Trophoblast cell (in vitro differentiated cells and primary cell): ENCODE data around the gene MEX3A.

ENCODE experiments used
- DNase-seq, 2 donors: peaks; one replicate each; pipeline ENCODE4 v3.0.0-alpha.2; 2016
- H2AFZ ChIP-seq: 2 replicates; pipeline ENCODE4 v1.6.1; 2013; ENCODE audit warnings: low read length, moderate library complexity, mild to moderate bottlenecking; ENCODE audit not compliant: insufficient read depth, poor library complexity
- H2AK5ac ChIP-seq: 2 replicates; pipeline ENCODE4 v1.6.1; 2013; ENCODE audit warnings: mild to moderate bottlenecking, low read length
- H2BK120ac ChIP-seq: 2 replicates; pipeline ENCODE4 v1.6.1; 2013; ENCODE audit warnings: low read length, mild to moderate bottlenecking, moderate library complexity; ENCODE audit not compliant: insufficient read depth, poor library complexity
- H2BK12ac ChIP-seq: 2 replicates; pipeline ENCODE4 v1.6.1; 2013; ENCODE audit warnings: mild to moderate bottlenecking, low read length, moderate library complexity
- H2BK5ac ChIP-seq: 2 replicates; pipeline ENCODE4 v1.6.1; 2013; ENCODE audit warnings: low read length, low read depth, moderate library complexity, mild to moderate bottlenecking; ENCODE audit not compliant: poor library complexity
- H3K14ac ChIP-seq: 2 replicates; pipeline ENCODE4 v1.6.1; 2013; ENCODE audit warnings: mild to moderate bottlenecking, low read length
- H3K18ac ChIP-seq: 2 replicates; pipeline ENCODE4 v1.6.1; 2013; ENCODE audit warnings: mild to moderate bottlenecking, low read length
- H3K23ac ChIP-seq: 2 replicates; pipeline ENCODE4 v1.6.1; 2013; ENCODE audit warnings: low read length
- H3K27ac ChIP-seq: 2 replicates; pipeline ENCODE4 v1.5.1; 2013; ENCODE audit warnings: low read depth, mild to moderate bottlenecking, inconsistent platforms, low read length, moderate library complexity
- H3K27me3 ChIP-seq: 2 replicates; pipeline ENCODE4 v1.6.1; 2013; ENCODE audit warnings: inconsistent platforms, mild to moderate bottlenecking, low read length, moderate library complexity; ENCODE audit not compliant: insufficient read depth
- H3K36me3 ChIP-seq, 2 experiments: 1 replicate in 1 of 2; 2 replicates in 1 of 2; pipeline ENCODE4 v1.6.1; 2013; ENCODE audit warnings: low read length in 2 of 2, mild to moderate bottlenecking in 2 of 2, moderate library complexity in 1 of 2; ENCODE audit not compliant: insufficient read depth in 2 of 2, control insufficient read depth in 1 of 2
- H3K4ac ChIP-seq: 2 replicates; pipeline ENCODE4 v1.6.1; 2013; ENCODE audit warnings: low read depth, mild to moderate bottlenecking, low read length, moderate library complexity
- H3K4me1 ChIP-seq, 2 experiments: 1 replicate in 1 of 2; 2 replicates in 1 of 2; pipeline ENCODE4 v1.6.1; 2013; ENCODE audit warnings: low read length in 2 of 2, mild to moderate bottlenecking in 2 of 2, moderate library complexity in 1 of 2; ENCODE audit not compliant: insufficient read depth in 2 of 2, control insufficient read depth in 1 of 2
- H3K4me2 ChIP-seq: 2 replicates; pipeline ENCODE4 v1.6.1; 2013; ENCODE audit warnings: inconsistent platforms, mild to moderate bottlenecking, low read length, moderate library complexity
- H3K4me3 ChIP-seq: 2 replicates; pipeline ENCODE4 v1.5.1; 2013; ENCODE audit warnings: mild to moderate bottlenecking, low read depth, low read length, inconsistent platforms
- H3K79me1 ChIP-seq: one replicate; pipeline ENCODE4 v1.6.1; 2013; ENCODE audit warnings: low read length
- H3K79me2 ChIP-seq: 2 replicates; pipeline ENCODE4 v1.6.1; 2013; ENCODE audit warnings: low read length, mild to moderate bottlenecking; ENCODE audit not compliant: control insufficient read depth, insufficient read depth, poor library complexity
- H3K9ac ChIP-seq: 2 replicates; pipeline ENCODE4 v1.6.1; 2013; ENCODE audit warnings: mild to moderate bottlenecking, low read length
- H3K9me3 ChIP-seq: 2 replicates; pipeline ENCODE4 v1.6.1; 2013; ENCODE audit warnings: low read depth, mild to moderate bottlenecking, control low read depth, inconsistent platforms, low read length; ENCODE audit not compliant: insufficient read depth
- H4K12ac ChIP-seq: 2 replicates; pipeline ENCODE4 v1.6.1; 2013; ENCODE audit warnings: low read depth, mild to moderate bottlenecking, low read length, moderate library complexity
- H4K8ac ChIP-seq: 2 replicates; pipeline ENCODE4 v1.6.1; 2013; ENCODE audit warnings: low read depth, mild to moderate bottlenecking, low read length, moderate library complexity
- H4K91ac ChIP-seq: one replicate; pipeline ENCODE4 v1.6.1; 2013; ENCODE audit warnings: low read depth, mild to moderate bottlenecking, low read length, moderate library complexity
- WGBS: extraction: QIAGEN DNeasy Blood & Tissue Kit; methylation state at CpG from one replicate; pipeline ENCODE4 v1.1.7; 2013; ENCODE audit warnings: missing lambda C conversion rate; ENCODE audit not compliant: insufficient read length, insufficient coverage; ENCODE audit errors: extremely low coverage; 5-methylcytosine and 5-hydroxymethylcytosine counted together

MEX3A gene

DNA sequence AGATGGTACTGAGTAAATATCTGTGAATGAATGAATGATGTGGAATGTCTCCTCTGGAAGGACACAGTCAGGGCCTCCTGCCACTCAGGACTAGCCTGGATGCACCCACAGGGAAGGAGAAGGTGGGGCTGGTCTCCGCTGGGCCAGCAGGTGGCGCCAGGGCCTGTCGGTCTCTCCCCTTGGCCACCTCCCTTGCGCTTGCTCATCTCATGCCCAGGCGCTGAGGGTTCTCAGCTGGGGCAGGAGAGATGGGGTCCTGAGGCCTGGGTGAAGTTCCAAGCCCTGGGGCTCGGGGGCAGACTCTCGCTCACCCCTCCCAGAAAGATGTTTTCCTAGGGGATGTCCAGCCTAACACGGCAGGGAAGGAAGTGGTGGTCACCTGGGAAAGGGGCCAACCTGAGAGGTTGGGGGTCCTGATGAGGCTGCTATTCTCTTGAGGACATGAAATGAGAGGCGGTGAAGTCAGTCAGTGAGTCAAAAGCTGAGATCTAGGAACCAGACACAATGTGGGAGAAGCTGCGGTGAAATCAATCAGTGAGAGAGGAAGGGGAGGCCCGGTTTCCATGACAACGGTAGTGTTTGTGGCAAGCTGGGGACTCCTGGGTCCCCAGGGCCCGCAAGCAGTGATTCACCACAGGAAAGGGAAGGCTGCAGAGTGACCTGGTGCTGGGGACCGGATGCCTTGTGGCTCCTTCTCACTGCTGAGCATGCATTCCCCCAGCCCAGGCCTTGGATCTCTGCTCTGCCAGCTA lies 14.6 kb upstream of the MEX3A start:
- H3K79me2 ChIP-seq = peaks cover 5% of the 10 kb centered on the region
- peak overlapping the region; percentile 19 for H3K27ac ChIP-seq
- peak overlapping the region; percentile 33 for H3K14ac ChIP-seq
- H2BK12ac ChIP-seq = peak overlapping the region; percentile 9
- peak overlapping the region; percentile 12 for H2AFZ ChIP-seq
- H2AK5ac ChIP-seq = peak overlapping the region; percentile 72
- H3K27me3 ChIP-seq = no peaks in the 10 kb centered on the region
- H3K9ac ChIP-seq = no peak overlapping the region
- H2BK120ac ChIP-seq = peak overlapping the region; percentile 57
- peak overlapping the region; percentile 50 for H3K4ac ChIP-seq
- peak overlapping the region; percentile 40 for H3K18ac ChIP-seq
- no peak overlapping the region for H3K4me2 ChIP-seq
- H2BK5ac ChIP-seq = peak overlapping the region; percentile 75
- H3K36me3 ChIP-seq = peaks cover 26 to 33% of the 10 kb centered on the region in 2 experiments
- H4K8ac ChIP-seq = peak overlapping the region; percentile 24
- H3K23ac ChIP-seq = no peak overlapping the region
- H4K91ac ChIP-seq = peak overlapping the region; percentile 79
- H3K79me1 ChIP-seq = peaks cover 6% of the 10 kb centered on the region
- H3K9me3 ChIP-seq = no peaks in the 10 kb centered on the region
- DNase-seq = peak; percentile 83 to 91
- no peak overlapping the region for H3K4me3 ChIP-seq
- peak overlapping the region; percentile 23 for H4K12ac ChIP-seq
- WGBS = no CpG with 5 or more reads among the region's 14 CpGs
- peaks cover 20 to 26% of the 10 kb centered on the region in 2 experiments for H3K4me1 ChIP-seq

DNA sequence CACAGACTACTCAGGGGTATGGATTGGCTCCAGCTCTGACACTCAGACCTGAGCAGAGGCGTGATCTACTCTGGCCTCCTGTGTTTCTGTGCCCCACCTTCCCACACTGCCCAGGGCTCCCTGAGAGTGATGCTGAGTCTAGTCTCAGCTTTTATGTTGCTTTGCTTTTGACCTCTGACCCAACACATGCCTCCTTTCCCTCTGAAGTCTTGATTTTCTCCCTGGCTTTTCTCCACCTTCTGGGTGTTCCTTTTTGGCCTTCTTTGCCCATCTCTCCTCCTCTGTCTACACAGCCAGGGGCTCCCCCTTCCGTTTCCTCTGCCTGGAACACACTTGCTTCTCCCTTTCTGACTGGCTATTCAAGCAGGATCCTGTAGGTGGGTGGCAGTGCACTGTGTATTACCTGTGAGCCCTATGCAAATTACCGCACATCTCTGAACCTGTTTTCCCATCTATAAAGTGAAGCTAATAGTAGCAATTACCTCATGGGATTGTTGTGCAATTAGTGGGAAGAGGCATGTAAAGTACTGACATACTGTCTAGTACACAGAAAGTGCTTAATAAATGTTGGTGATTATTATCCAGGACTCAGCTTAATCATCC lies 13.7 kb upstream of the MEX3A start:
- no peak overlapping the region for H3K23ac ChIP-seq
- peaks cover 20 to 23% of the 10 kb centered on the region in 2 experiments for H3K4me1 ChIP-seq
- peaks cover 5% of the 10 kb centered on the region for H3K79me2 ChIP-seq
- H3K9ac ChIP-seq = no peak overlapping the region
- H3K4me3 ChIP-seq = no peak overlapping the region
- H2BK120ac ChIP-seq = no peak overlapping the region
- no peak overlapping the region for H3K18ac ChIP-seq
- H3K9me3 ChIP-seq = no peaks in the 10 kb centered on the region
- no peak overlapping the region for H2AK5ac ChIP-seq
- no peak for DNase-seq
- H2AFZ ChIP-seq = no peak overlapping the region
- H4K8ac ChIP-seq = no peak overlapping the region
- no peak overlapping the region for H2BK12ac ChIP-seq
- peaks cover 27 to 36% of the 10 kb centered on the region in 2 experiments for H3K36me3 ChIP-seq
- WGBS = no CpG with 5 or more reads among the region's 3 CpGs
- H3K4ac ChIP-seq = no peak overlapping the region
- H3K4me2 ChIP-seq = no peak overlapping the region
- H2BK5ac ChIP-seq = no peak overlapping the region
- H3K14ac ChIP-seq = no peak overlapping the region
- no peaks in the 10 kb centered on the region for H3K27me3 ChIP-seq
- H3K27ac ChIP-seq = peak overlapping the region; percentile 24
- no peak overlapping the region for H4K12ac ChIP-seq
- H4K91ac ChIP-seq = no peak overlapping the region
- H3K79me1 ChIP-seq = peaks cover 6% of the 10 kb centered on the region

DNA sequence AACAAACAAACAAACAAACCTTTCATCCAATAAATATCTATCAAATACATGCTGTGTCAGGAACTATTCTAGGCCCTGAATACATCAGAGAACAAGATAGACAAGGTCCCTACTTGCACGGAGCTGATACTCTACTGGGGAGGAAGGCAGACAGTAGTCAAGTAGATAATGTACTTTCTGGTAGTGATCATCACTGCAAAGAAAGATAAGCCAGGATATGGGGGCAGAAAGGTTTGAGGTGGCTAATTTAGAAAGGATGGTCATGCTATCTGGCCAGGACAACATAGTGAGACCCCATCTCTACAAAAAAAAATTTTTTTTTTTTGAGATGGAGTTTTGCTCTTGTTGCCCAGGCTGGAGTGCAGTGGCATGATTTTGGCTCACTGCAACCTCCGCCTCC lies 9.3 kb upstream of the MEX3A start:
- H3K4me1 ChIP-seq = peaks cover 17 to 23% of the 10 kb centered on the region in 2 experiments
- H3K9ac ChIP-seq = no peak overlapping the region
- no peak overlapping the region for H3K14ac ChIP-seq
- H3K4me2 ChIP-seq = no peak overlapping the region
- no peak overlapping the region for H4K12ac ChIP-seq
- peaks cover 8% of the 10 kb centered on the region for H3K79me2 ChIP-seq
- H3K27ac ChIP-seq = no peak overlapping the region
- no peak overlapping the region for H2AFZ ChIP-seq
- no peak overlapping the region for H2AK5ac ChIP-seq
- no peak overlapping the region for H2BK5ac ChIP-seq
- H3K36me3 ChIP-seq = peaks cover 28 to 29% of the 10 kb centered on the region in 2 experiments
- DNase-seq = no peak
- no peaks in the 10 kb centered on the region for H3K9me3 ChIP-seq
- H3K79me1 ChIP-seq = peaks cover 4% of the 10 kb centered on the region
- no peak overlapping the region for H3K23ac ChIP-seq
- H2BK12ac ChIP-seq = no peak overlapping the region
- H3K27me3 ChIP-seq = no peaks in the 10 kb centered on the region
- H3K4me3 ChIP-seq = no peak overlapping the region
- no peak overlapping the region for H4K8ac ChIP-seq
- no peak overlapping the region for H4K91ac ChIP-seq
- no peak overlapping the region for H3K4ac ChIP-seq
- no peak overlapping the region for H3K18ac ChIP-seq
- no peak overlapping the region for H2BK120ac ChIP-seq
- no CpG with 5 or more reads among the region's 2 CpGs for WGBS

DNA sequence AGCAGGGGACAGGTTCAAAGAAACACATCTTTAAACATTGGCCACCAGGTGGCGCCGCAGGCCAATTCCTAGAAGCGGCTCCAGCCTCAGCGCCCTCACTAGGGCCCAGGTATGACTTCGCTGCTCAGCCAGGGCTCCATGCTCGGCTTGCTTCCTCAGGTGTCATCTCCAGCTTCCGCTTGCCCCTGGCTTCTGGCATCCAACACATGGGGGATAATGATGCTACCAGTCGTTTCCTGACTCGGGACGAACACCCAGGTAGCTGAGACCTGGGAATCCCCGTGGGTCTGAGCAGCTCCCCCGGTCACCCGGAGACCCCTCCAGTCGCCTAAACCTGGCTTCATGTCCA lies 8.5 kb upstream of the MEX3A start:
- Histone ChIP-seq H3K4me2 (no peak overlapping the region), H3K9me3 (no peaks in the 10 kb centered on the region), H3K27me3 (no peaks in the 10 kb centered on the region), H2BK5ac (no peak overlapping the region), H3K79me2 (peaks cover 8% of the 10 kb centered on the region), H2BK12ac (no peak overlapping the region), H3K9ac (no peak overlapping the region), H2AK5ac (no peak overlapping the region), H4K12ac (no peak overlapping the region), H3K23ac (no peak overlapping the region), H3K14ac (no peak overlapping the region), H3K18ac (peak overlapping the region; percentile 20), H3K27ac (no peak overlapping the region), H4K91ac (no peak overlapping the region), H3K4me1 (peaks cover 13 to 21% of the 10 kb centered on the region in 2 experiments), H3K4me3 (no peak overlapping the region), H4K8ac (no peak overlapping the region), H2BK120ac (no peak overlapping the region), H2AFZ (no peak overlapping the region), H3K36me3 (peaks cover 24 to 29% of the 10 kb centered on the region in 2 experiments), H3K79me1 (peaks cover 5% of the 10 kb centered on the region), H3K4ac (peak overlapping the region; percentile 41)
- DNase-seq = peak; percentile 86 to 95
- whole genome bisulfite sequencing = no CpG with 5 or more reads among the region's 14 CpGs
